Lower lobe of right lung (tissue), 2 donors: ENCODE measurements around the gene MMP17. TPM values are rescaled to one million over a fixed set of nuclear protein-coding genes. Genes with fewer than 3 reads are reported as not detected.

Experiments used
- ATAC-seq, 2 donors: fragments of 200-7000 bp; cut with Tn5 transposase; one replicate each; pipeline ENCODE4 v1.9.1; 2020 to 2022; ENCODE audit warnings: mild to moderate bottlenecking in 2 of 2, moderate library complexity in 2 of 2
- DNase-seq: peaks from one replicate; pipeline ENCODE4 v3.0.0-alpha.2; 2020
- H3K27ac ChIP-seq: fragments of 200-600 bp; one replicate; pipeline ENCODE4 v1.8.0; 2022
- H3K27me3 ChIP-seq: fragments of 200-600 bp; one replicate; pipeline ENCODE4 v1.8.0; 2022; ENCODE audit warnings: low read depth
- H3K36me3 ChIP-seq: fragments of 200-600 bp; one replicate; pipeline ENCODE4 v1.8.0; 2022; ENCODE audit warnings: mild to moderate bottlenecking
- H3K4me1 ChIP-seq: fragments of 200-600 bp; one replicate; pipeline ENCODE4 v1.8.0; 2022
- H3K4me3 ChIP-seq: fragments of 200-600 bp; one replicate; pipeline ENCODE4 v1.8.0; 2022; ENCODE audit warnings: mild to moderate bottlenecking
- H3K9me3 ChIP-seq: fragments of 200-600 bp; one replicate; pipeline ENCODE4 v1.8.0; 2022
- intact Hi-C: fragments of 100-400 bp; cut with DNase I; formaldehyde crosslinking; loops from one replicate; pipeline ENCODE4 v1.11.0; 2022
- total RNA-seq: library from RNA; stranded (reverse); fragmentation: NEBNext Ultra II Directional; extraction: Animal tissue kit (Norgen Biotek cat#: 25700); gene quantifications from one replicate; pipeline ENCODE4 v1.2.1, GENCODE V29; 2021
- TF ChIP-seq, protein P1 (sequence below): fragments of 200-600 bp; IDR thresholded peaks from one replicate; pipeline ENCODE4 v1.8.0; 2022; ENCODE audit warnings: antibody characterized with exemption, mild to moderate bottlenecking
- donor health status: DM: no; HTN: yes; CAD: no; lungs with severe emphysema.

The MMP17 gene
- total RNA-seq, 1 donor from 2014 or later, result 2.5 TPM

DNA sequence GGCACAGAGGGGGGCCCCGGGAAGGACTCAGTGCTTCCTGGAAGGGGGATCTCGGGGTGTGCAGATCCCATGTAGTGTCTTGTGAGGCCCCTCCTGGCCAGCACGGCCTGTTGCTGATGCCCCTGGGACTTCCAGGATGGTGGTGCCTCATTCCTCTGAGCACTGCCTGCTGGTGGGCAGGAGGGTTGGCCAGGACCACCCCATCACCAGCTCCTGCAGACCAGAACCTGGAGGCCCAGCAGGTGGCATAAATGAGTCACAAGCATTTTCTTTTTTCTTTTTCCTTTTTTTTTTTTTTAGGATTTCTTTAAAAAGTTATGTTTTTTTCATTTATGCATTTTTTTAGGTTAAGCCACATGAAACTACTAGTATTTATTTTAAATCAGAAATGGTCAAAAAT lies 8.0 kb downstream of the MMP17 start:
- H3K27me3 ChIP-seq, result peaks cover 40% of the 10 kb centered on the region
- DNase-seq (no peak), ATAC-seq (no peak)
- no peaks in the 10 kb centered on the region for H3K36me3 ChIP-seq
- H3K27ac ChIP-seq, result no peak overlapping the region
- no peak overlapping the region for H3K4me3 ChIP-seq
- H3K4me1 ChIP-seq, result peaks cover 4% of the 10 kb centered on the region
- no peaks in the 10 kb centered on the region for H3K9me3 ChIP-seq
- intact Hi-C loops, result no loop called here
- TF ChIP-seq, protein P1, sequence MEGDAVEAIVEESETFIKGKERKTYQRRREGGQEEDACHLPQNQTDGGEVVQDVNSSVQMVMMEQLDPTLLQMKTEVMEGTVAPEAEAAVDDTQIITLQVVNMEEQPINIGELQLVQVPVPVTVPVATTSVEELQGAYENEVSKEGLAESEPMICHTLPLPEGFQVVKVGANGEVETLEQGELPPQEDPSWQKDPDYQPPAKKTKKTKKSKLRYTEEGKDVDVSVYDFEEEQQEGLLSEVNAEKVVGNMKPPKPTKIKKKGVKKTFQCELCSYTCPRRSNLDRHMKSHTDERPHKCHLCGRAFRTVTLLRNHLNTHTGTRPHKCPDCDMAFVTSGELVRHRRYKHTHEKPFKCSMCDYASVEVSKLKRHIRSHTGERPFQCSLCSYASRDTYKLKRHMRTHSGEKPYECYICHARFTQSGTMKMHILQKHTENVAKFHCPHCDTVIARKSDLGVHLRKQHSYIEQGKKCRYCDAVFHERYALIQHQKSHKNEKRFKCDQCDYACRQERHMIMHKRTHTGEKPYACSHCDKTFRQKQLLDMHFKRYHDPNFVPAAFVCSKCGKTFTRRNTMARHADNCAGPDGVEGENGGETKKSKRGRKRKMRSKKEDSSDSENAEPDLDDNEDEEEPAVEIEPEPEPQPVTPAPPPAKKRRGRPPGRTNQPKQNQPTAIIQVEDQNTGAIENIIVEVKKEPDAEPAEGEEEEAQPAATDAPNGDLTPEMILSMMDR, result peak; percentile 25

DNA sequence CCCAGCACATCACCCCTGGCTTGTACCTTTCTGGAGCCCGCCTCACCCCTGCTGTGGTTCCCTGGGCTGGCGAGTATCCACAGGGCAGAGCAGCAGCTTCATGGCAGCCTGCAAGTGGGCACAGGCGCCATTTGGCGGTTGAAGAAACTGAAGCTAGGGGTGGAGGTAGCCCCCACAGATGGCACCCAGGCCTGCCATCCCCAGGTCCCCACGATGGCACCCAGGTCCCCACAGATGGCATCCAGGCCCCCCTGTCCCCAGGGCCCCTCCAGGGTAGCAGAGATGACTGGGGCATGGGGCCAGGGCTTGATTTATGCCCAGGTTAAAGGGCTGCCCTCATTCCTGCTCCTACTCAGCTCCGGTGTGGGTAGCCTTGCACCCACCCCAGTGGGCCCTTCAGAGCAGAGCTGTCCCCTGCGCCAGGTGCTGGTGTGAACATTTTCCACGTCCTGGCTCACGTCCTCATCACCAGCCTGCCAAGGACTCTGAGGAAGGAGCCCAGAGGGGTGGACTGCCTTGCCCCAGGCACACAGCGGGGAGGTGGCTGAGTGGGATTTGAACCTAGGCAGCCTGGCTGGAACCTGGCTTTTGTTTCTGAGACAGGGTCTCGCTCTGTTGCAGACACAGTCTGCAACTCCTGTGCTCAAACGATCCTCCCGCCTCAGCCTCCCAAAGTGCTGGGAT lies 8.7 kb downstream of the MMP17 start:
- H3K4me3 ChIP-seq, result no peak overlapping the region
- no peak for ATAC-seq
- TF ChIP-seq, protein P1, result no peak
- no peaks in the 10 kb centered on the region for H3K36me3 ChIP-seq
- no peaks in the 10 kb centered on the region for H3K4me1 ChIP-seq
- no peak overlapping the region for H3K27ac ChIP-seq
- peaks cover 40% of the 10 kb centered on the region for H3K27me3 ChIP-seq
- DNase-seq, result no peak
- intact Hi-C loops, result no loop called here
- no peaks in the 10 kb centered on the region for H3K9me3 ChIP-seq

DNA sequence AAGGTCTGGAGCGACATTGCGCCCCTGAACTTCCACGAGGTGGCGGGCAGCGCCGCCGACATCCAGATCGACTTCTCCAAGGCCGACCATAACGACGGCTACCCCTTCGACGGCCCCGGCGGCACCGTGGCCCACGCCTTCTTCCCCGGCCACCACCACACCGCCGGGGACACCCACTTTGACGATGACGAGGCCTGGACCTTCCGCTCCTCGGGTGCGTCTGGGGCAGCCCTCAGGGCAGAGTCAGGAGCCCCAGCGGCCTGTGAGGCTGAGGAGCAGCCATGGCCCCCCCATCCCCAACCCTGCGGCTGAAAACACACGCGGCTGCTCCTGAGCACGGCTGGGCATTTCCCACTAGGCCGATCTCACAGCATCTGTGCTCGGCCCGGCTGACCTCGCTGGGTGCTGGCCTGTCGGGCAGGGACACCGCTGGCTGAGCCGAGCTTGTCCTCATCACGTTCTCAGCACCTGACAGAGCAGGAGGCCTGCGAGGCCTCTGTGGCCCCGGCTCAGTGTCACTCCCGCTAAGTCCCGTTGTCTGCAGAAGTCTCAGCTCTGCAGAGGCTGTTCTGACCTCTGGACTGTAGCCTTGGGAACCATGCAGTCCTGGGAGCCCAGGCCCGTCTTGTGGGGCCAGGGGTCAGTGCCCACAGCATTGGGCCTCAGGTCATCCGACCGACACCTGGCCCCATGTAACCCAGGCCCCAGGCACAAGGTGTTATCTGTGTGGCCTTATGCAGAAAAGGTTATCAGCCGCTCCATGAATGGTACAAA lies 12.6 kb downstream of the MMP17 start:
- no peak for ATAC-seq

DNA sequence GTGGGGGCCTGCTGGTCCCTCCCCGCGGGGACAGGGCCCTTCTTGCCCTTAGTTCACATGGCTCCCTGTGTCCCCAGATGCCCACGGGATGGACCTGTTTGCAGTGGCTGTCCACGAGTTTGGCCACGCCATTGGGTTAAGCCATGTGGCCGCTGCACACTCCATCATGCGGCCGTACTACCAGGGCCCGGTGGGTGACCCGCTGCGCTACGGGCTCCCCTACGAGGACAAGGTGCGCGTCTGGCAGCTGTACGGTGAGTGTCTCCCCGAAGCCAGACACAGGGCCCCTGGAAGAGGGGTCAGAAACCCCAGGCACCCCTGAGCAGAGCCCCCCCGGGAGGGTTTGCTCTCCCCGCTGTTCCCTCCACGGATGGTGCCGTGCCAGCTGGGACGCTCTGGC lies 13.4 kb downstream of the MMP17 start:
- Histone ChIP-seq H3K9me3 (no peaks in the 10 kb centered on the region), H3K27me3 (peaks cover 4% of the 10 kb centered on the region), H3K4me1 (no peaks in the 10 kb centered on the region), H3K4me3 (no peak overlapping the region), H3K27ac (no peak overlapping the region), H3K36me3 (no peaks in the 10 kb centered on the region)
- DNase-seq (no peak), ATAC-seq (no peak)
- TF ChIP-seq, protein P1, result no peak
- intact Hi-C loops, result no loop called here

More for the DNA sequence above, 12.6 kb downstream of the MMP17 start:
- H3K9me3 ChIP-seq, result no peaks in the 10 kb centered on the region
- no peak for DNase-seq
- intact Hi-C loops, result no loop called here
- H3K36me3 ChIP-seq, result no peaks in the 10 kb centered on the region
- TF ChIP-seq, protein P1, result no peak
- H3K27ac ChIP-seq, result no peak overlapping the region
- peaks cover 7% of the 10 kb centered on the region for H3K27me3 ChIP-seq
- H3K4me3 ChIP-seq, result no peak overlapping the region
- no peaks in the 10 kb centered on the region for H3K4me1 ChIP-seq

DNA sequence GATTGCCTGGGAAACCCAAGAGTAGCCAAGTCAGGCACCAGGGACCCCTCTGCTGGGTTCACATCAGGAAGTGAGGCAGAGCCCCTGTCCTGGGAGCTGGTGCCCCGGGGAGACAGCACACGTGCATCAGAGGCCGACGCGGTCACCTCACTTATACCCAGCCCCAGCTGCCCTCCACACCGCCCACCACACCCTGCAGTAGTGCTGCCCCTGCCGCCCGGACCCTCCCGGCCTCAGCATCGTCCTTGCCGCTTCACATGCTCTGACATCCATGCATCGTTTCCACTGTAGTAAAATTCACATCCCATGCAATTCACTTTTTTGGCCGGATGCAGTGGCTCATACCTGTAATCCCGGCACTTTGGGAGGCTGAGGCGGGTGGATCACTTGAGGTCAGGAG lies 14.0 kb downstream of the MMP17 start:
- peaks cover 4% of the 10 kb centered on the region for H3K27me3 ChIP-seq
- DNase-seq (no peak), ATAC-seq (no peak)
- H3K27ac ChIP-seq, result no peak overlapping the region
- H3K9me3 ChIP-seq, result no peaks in the 10 kb centered on the region
- TF ChIP-seq, protein P1, result no peak
- H3K36me3 ChIP-seq, result no peaks in the 10 kb centered on the region
- H3K4me1 ChIP-seq, result no peaks in the 10 kb centered on the region
- intact Hi-C loops, result no loop called here
- H3K4me3 ChIP-seq, result no peak overlapping the region
